ENCODE measurements around the gene MAFG. TPM values are rescaled to one million over a fixed set of nuclear protein-coding genes. Genes with fewer than 3 reads are reported as not detected.

MAFG gene
- total RNA-seq, 4 donors from 2014 or later, result 9.7 to 23.1 (median 12.7) TPM

DNA sequence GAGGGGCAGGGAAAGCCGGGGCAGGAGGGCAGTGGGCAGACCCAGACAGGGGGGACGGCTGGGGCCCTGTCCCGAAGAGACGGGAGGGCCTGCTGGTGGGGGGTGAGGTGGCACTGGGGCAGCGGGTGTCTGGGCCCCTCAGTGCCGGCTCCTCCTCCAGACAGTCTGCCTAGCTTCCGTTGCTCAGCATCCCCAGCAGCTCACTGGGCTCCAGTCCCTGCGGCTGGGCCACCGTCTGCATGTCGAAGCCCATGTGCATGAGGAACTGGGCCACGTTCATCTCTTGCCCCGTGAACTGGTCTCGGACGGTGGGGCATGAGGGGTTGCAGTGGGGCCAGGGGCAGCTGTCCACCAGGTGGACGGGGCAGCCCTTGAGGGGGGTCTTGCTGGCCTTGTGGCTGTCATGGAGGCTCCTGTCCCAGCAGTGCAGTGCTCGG lies 25.3 kb upstream of the MAFG start:
- intact Hi-C loops (cut with DNase I; ENCODE audit: low total_unique reads), result no loop called here
- Histone ChIP-seq H3K27me3 (peaks cover 0 to 2% of the 10 kb centered on the region in 2 donors), H3K36me3 (no peaks in the 10 kb centered on the region)

DNA sequence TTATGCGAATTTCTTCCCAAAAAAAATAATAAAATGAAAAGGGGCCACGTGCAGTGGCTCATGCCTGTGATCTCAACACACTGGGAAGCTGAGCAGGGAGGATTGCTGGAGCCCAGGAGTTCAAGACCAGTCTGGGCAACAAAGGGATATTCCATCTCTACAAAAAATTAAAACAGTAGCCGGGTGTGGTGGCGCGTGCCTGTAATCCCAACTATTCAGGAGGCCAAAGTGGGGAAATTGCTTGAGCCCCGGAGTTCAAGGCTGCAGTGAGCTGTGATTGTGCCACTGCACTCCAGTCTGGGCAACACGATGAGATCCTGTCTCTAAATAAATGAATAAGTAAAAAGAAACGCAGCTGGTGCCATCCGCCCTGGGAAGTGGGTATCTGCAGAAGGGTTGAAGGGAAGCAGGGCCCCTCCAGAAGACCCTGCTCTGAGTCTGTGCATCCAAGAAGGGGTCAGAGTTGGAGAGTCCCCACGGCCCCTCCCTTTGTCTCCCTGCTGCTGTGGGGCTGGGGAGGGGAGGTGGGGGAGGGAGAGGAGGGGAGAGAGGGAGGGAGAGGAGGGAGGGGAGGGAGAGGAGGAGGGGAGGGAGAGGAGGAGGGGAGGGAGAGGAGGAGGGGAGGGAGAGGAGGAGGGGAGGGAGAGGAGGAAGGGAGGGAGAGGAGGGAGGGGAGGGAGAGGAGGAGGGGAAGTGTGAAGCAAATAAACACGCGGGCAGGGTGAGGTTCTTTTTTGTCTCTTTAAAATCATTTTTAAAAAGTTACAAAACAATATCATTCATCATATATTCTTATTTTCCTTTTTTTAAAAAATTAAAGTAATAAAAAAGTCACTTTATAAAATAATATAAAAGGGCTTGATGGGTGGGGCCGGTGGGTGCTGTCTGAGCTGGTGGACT lies 24.5 kb upstream of the MAFG start:
- Histone ChIP-seq H3K36me3 (no peaks in the 10 kb centered on the region), H3K9me3 (no peaks in the 10 kb centered on the region), H3K4me3 (no peak overlapping the region), H3K27ac (no peak overlapping the region), H3K4me1 (no peaks in the 10 kb centered on the region), H3K27me3 (no peaks in the 10 kb centered on the region)
- intact Hi-C loops (cut with DNase I; ENCODE audit: low total_unique reads), result no loop called here
- DNase-seq, result no peak
- no peak for TF ChIP-seq POLR2A (IDR thresholded peaks at IDR 0.05)
- TF ChIP-seq, protein P1, sequence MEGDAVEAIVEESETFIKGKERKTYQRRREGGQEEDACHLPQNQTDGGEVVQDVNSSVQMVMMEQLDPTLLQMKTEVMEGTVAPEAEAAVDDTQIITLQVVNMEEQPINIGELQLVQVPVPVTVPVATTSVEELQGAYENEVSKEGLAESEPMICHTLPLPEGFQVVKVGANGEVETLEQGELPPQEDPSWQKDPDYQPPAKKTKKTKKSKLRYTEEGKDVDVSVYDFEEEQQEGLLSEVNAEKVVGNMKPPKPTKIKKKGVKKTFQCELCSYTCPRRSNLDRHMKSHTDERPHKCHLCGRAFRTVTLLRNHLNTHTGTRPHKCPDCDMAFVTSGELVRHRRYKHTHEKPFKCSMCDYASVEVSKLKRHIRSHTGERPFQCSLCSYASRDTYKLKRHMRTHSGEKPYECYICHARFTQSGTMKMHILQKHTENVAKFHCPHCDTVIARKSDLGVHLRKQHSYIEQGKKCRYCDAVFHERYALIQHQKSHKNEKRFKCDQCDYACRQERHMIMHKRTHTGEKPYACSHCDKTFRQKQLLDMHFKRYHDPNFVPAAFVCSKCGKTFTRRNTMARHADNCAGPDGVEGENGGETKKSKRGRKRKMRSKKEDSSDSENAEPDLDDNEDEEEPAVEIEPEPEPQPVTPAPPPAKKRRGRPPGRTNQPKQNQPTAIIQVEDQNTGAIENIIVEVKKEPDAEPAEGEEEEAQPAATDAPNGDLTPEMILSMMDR (IDR thresholded peaks at IDR 0.05), result no peak

More for the DNA sequence above, 25.3 kb upstream of the MAFG start:
- H3K9me3 ChIP-seq, result no peaks in the 10 kb centered on the region
- no peak overlapping the region for H3K4me3 ChIP-seq
- no peak for TF ChIP-seq POLR2A (IDR thresholded peaks at IDR 0.05)
- TF ChIP-seq, protein P1 (IDR thresholded peaks at IDR 0.05), result no peak
- H3K27ac ChIP-seq, result no peak overlapping the region
- no peaks in the 10 kb centered on the region for H3K4me1 ChIP-seq
- DNase-seq, result no peak

DNA sequence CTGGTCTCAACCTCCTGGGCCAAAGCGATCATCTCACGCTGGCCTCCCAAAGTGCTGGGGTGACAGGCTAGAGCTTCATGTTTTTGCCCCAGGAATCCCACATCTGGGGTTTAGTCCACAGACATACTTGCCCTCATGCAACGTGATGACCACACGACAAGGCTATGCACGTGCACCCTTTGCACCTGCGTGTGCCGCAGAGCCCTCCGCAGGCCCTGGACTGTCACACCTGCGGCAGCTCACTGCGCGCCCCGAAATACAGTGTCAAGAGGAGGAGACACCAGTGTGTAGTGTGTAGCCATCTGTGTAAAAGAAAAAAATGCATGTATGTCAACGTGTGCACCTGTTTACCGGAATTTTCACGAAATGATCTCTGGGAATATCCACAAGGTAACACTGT lies 23.0 kb upstream of the MAFG start:
- Histone ChIP-seq H3K27me3 (no peaks in the 10 kb centered on the region), H3K36me3 (no peaks in the 10 kb centered on the region), H3K4me3 (no peak overlapping the region), H3K27ac (no peak overlapping the region), H3K9me3 (no peaks in the 10 kb centered on the region), H3K4me1 (no peaks in the 10 kb centered on the region)
- TF ChIP-seq, protein P1 (IDR thresholded peaks at IDR 0.05), result no peak
- no peak for TF ChIP-seq POLR2A (IDR thresholded peaks at IDR 0.05)
- intact Hi-C loops (cut with DNase I; ENCODE audit: low total_unique reads), result no loop called here
- DNase-seq, result no peak

DNA sequence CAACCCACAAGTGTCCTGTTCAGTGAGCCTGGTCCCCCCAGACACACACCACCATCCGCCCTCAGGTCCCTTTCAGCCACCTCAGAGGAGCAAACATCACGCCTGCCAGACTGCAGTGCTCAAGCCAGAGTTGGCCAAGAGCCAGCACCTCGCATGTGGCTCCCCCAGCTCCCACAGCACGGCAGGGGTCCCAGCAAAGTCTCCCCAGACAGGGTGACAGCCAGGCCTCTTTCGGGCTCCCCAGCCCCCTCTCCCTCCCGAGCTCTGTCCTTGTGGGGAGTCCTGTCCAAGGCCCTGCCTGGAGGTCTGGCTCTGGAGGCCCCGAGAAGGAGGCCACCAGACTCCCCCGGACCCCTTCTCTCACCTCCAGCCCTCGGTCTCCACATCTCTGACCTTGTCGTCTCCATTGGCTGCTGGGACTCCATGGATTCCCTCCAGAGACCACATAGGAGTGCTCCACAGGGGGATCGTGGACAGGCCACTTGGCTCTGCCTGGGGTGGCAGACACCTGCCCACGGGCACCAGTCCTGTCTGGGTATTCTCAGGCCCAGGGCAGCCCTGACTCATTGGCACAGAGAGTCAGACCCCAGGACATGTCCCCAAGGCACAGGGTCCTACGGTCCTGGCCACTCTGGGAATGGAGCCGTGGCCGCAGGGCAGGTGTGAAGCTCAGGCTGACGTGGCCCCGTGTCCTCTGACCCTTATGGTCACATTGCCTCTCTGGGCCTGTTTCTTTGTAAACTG lies 21.3 kb upstream of the MAFG start:
- H3K4me1 ChIP-seq, result no peaks in the 10 kb centered on the region
- intact Hi-C loops (cut with DNase I; ENCODE audit: low total_unique reads), result no loop called here
- no peaks in the 10 kb centered on the region for H3K9me3 ChIP-seq
- no peaks in the 10 kb centered on the region for H3K36me3 ChIP-seq
- no peak for DNase-seq
- no peak overlapping the region for H3K27ac ChIP-seq
- no peak overlapping the region for H3K4me3 ChIP-seq
- TF ChIP-seq POLR2A (IDR thresholded peaks at IDR 0.05), result no peak
- TF ChIP-seq, protein P1 (IDR thresholded peaks at IDR 0.05), result no peak
- no peaks in the 10 kb centered on the region for H3K27me3 ChIP-seq

DNA sequence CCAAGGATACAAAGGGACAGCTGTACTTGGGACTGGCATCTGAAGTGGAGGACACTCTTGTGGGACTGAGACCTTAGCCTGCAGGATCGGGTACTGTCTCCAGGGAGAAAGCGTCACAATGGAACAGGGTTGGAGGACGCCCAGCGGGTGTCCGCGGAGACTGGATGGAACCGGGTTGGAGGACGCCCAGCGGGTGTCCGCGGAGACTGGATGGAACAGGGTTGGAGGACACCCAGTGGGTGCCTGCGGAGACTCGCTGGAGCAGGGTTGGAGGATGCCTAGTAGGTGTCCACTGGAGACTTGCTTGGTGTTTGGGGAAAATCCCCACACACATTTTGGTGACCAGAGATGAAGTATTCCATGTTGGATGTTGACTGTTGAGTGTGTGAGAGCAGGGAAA lies 19.7 kb upstream of the MAFG start, which contains the start of gene MYADML2:
TSS of gene MYADML2 (minus strand) at position 45 of the 400 bp plus-strand sequence. CDS start 5,492 bp downstream, outside the sequence.
- no peaks in the 10 kb centered on the region for H3K9me3 ChIP-seq
- no peaks in the 10 kb centered on the region for H3K4me1 ChIP-seq
- intact Hi-C loops (cut with DNase I; ENCODE audit: low total_unique reads), result no loop called here
- H3K27me3 ChIP-seq, result no peaks in the 10 kb centered on the region
- TF ChIP-seq, protein P1 (IDR thresholded peaks at IDR 0.05), result no peak
- TF ChIP-seq POLR2A (IDR thresholded peaks at IDR 0.05), result no peak
- H3K4me3 ChIP-seq, result no peak within 1 kb of the TSS
- no peaks in the 10 kb centered on the region for H3K36me3 ChIP-seq
- no peak for DNase-seq
- H3K27ac ChIP-seq, result no peak within 1 kb of the TSS
